Karpas-422 (cell line): Measurements from ENCODE around the gene RNF157. TPM values are rescaled to one million over a fixed set of nuclear protein-coding genes. Genes with fewer than 3 reads are reported as not detected.

Experiments used
- DNase-seq: peaks from one replicate; pipeline ENCODE4 v3.0.0-alpha.2; 2015
- H2AFZ ChIP-seq: fragments of 200-600 bp; sonication (generic); 2 replicates; pipeline ENCODE4 v1.6.1; 2014; ENCODE audit warnings: antibody characterized with exemption, low read length, mixed read lengths
- H3K27ac ChIP-seq: fragments of 200-600 bp; sonication (generic); 2 replicates; pipeline ENCODE4 v1.5.1; 2014; ENCODE audit warnings: mild to moderate bottlenecking, low read length, moderate library complexity
- H3K27me3 ChIP-seq: fragments of 200-600 bp; sonication (generic); 2 replicates; pipeline ENCODE4 v1.6.1; 2014; ENCODE audit warnings: low read length, mixed read lengths
- H3K36me3 ChIP-seq: fragments of 200-600 bp; sonication (generic); 2 replicates; pipeline ENCODE4 v1.6.1; 2014; ENCODE audit warnings: low read length, mixed read lengths; ENCODE audit not compliant: insufficient read depth
- H3K4me1 ChIP-seq: fragments of 200-600 bp; sonication (generic); 2 replicates; pipeline ENCODE4 v1.6.1; 2014; ENCODE audit warnings: mild to moderate bottlenecking, low read length, mixed read lengths
- H3K4me2 ChIP-seq: fragments of 200-600 bp; sonication (generic); 2 replicates; pipeline ENCODE4 v1.6.1; 2014; ENCODE audit warnings: low read length, low read depth, mild to moderate bottlenecking; ENCODE audit not compliant: poor library complexity, severe bottlenecking
- H3K4me3 ChIP-seq: fragments of 200-600 bp; sonication (generic); 2 replicates; pipeline ENCODE4 v1.5.1; 2014; ENCODE audit warnings: mild to moderate bottlenecking, antibody characterized with exemption, low read length, mixed read lengths
- H3K79me2 ChIP-seq: fragments of 200-600 bp; sonication (generic); 2 replicates; pipeline ENCODE4 v1.6.1; 2014; ENCODE audit warnings: mild to moderate bottlenecking, low read length, mixed read lengths
- H3K9ac ChIP-seq: fragments of 200-600 bp; sonication (generic); 2 replicates; pipeline ENCODE4 v1.6.0; 2014; ENCODE audit warnings: low read length
- H3K9me2 ChIP-seq: fragments of 200-600 bp; sonication (generic), shearing (Covaris generic); replicated peaks from 2 replicates; pipeline ENCODE4 v1.6.0; 2014; ENCODE audit warnings: mild to moderate bottlenecking, low read length, moderate library complexity; ENCODE audit not compliant: insufficient read depth
- H3K9me3 ChIP-seq: fragments of 300-700, 200-600 bp; sonication (generic); 2 replicates; pipeline ENCODE4 v1.6.1; 2014; ENCODE audit warnings: low read length, mixed read lengths
- H4K20me1 ChIP-seq: fragments of 200-600 bp; sonication (generic); 2 replicates; pipeline ENCODE4 v1.6.1; 2014; ENCODE audit warnings: mild to moderate bottlenecking, antibody characterized with exemption, low read length, low read depth; ENCODE audit not compliant: insufficient read depth
- total RNA-seq: library from RNA; depleted of rRNA; stranded (reverse); fragments of >200 nt; shearing (Covaris generic); gene quantifications from 2 replicates; pipeline ENCODE4 v1.2.3, GENCODE V29; 2014; ENCODE audit warnings: low replicate concordance

The RNF157 gene
- total RNA-seq, 1 experiment from 2014 or later = not detected

- H3K79me2 ChIP-seq = peaks cover 19% of the 10 kb centered on the region
- H3K27ac ChIP-seq = peak overlapping the region; percentile 8
- H3K4me3 ChIP-seq = peak overlapping the region; percentile 92
- no peaks in the 10 kb centered on the region for H3K9me2 ChIP-seq
- H3K4me2 ChIP-seq = peak overlapping the region; percentile 72
- peaks cover 57% of the 10 kb centered on the region for H3K4me1 ChIP-seq
- H3K9ac ChIP-seq = peak overlapping the region; percentile 92
- no peaks in the 10 kb centered on the region for H3K36me3 ChIP-seq
- no peak overlapping the region for H2AFZ ChIP-seq
- H3K9me3 ChIP-seq = no peaks in the 10 kb centered on the region
- H3K27me3 ChIP-seq = no peaks in the 10 kb centered on the region
- peak; percentile 51 for DNase-seq
- no peaks in the 10 kb centered on the region for H4K20me1 ChIP-seq
Observed at GRCh38 chr17:76266244-76266938, 26.1 kb upstream of the RNF157 start.

GRCh38 chr17:76265624-76266243 is 25.4 kb upstream of the RNF157 start:
- Histone ChIP-seq H3K4me2 (peak overlapping the region; percentile 72), H3K9me2 (no peaks in the 10 kb centered on the region), H3K27ac (no peak overlapping the region), H4K20me1 (no peaks in the 10 kb centered on the region), H2AFZ (no peak overlapping the region), H3K27me3 (no peaks in the 10 kb centered on the region), H3K9me3 (no peaks in the 10 kb centered on the region), H3K4me3 (peak overlapping the region; percentile 92), H3K79me2 (peaks cover 19% of the 10 kb centered on the region), H3K9ac (peak overlapping the region; percentile 92), H3K4me1 (peaks cover 55% of the 10 kb centered on the region), H3K36me3 (no peaks in the 10 kb centered on the region)
- DNase-seq = peak; percentile 71

GRCh38 chr17:76264755-76265623 is 24.7 kb upstream of the RNF157 start, which contains the start of gene UBALD2:
TSS of gene UBALD2 (plus strand) at chr17:76265348. CDS start at chr17:76265506, 158 bp downstream.
- H3K4me1 ChIP-seq = peaks cover 61% of the 10 kb centered on the region
- peak within 1 kb of the TSS; percentile 84 for H2AFZ ChIP-seq
- no peaks in the 10 kb centered on the region for H3K9me2 ChIP-seq
- H3K79me2 ChIP-seq = peaks cover 19% of the 10 kb centered on the region
- H3K36me3 ChIP-seq = no peaks in the 10 kb centered on the region
- H3K27ac ChIP-seq = peak within 1 kb of the TSS; percentile 80
- H3K4me3 ChIP-seq = peak within 1 kb of the TSS; percentile 92
- H3K4me2 ChIP-seq = peak within 1 kb of the TSS; percentile 87
- peak within 1 kb of the TSS; percentile 92 for H3K9ac ChIP-seq
- H4K20me1 ChIP-seq = no peaks in the 10 kb centered on the region
- DNase-seq = peak; percentile 99
- H3K9me3 ChIP-seq = no peaks in the 10 kb centered on the region
- H3K27me3 ChIP-seq = no peaks in the 10 kb centered on the region

GRCh38 chr17:76264425-76264754 is 24.1 kb upstream of the RNF157 start:
- H3K79me2 ChIP-seq = peaks cover 19% of the 10 kb centered on the region
- peak overlapping the region; percentile 87 for H3K4me2 ChIP-seq
- no peaks in the 10 kb centered on the region for H3K36me3 ChIP-seq
- H3K9me3 ChIP-seq = no peaks in the 10 kb centered on the region
- DNase-seq = no peak
- no peaks in the 10 kb centered on the region for H3K27me3 ChIP-seq
- H4K20me1 ChIP-seq = no peaks in the 10 kb centered on the region
- H3K9ac ChIP-seq = peak overlapping the region; percentile 62
- peaks cover 64% of the 10 kb centered on the region for H3K4me1 ChIP-seq
- no peaks in the 10 kb centered on the region for H3K9me2 ChIP-seq
- peak overlapping the region; percentile 84 for H2AFZ ChIP-seq
- H3K4me3 ChIP-seq = peak overlapping the region; percentile 58
- H3K27ac ChIP-seq = peak overlapping the region; percentile 80

- H3K4me1 ChIP-seq = peaks cover 64% of the 10 kb centered on the region
- DNase-seq = no peak
- peak overlapping the region; percentile 84; the same call in 1 of the 2 replicates for H2AFZ ChIP-seq
- no peaks in the 10 kb centered on the region for H3K9me3 ChIP-seq
- H3K27ac ChIP-seq = peak overlapping the region; percentile 80; the same call in 1 of the 2 replicates
- H3K9me2 ChIP-seq = no peaks in the 10 kb centered on the region
- H3K9ac ChIP-seq = peak overlapping the region; percentile 62
- peak overlapping the region; percentile 58; the same call in 1 of the 2 replicates for H3K4me3 ChIP-seq
- H4K20me1 ChIP-seq = no peaks in the 10 kb centered on the region
- peak overlapping the region; percentile 87 for H3K4me2 ChIP-seq
- no peaks in the 10 kb centered on the region for H3K36me3 ChIP-seq
- H3K27me3 ChIP-seq = no peaks in the 10 kb centered on the region
- peaks cover 19% of the 10 kb centered on the region for H3K79me2 ChIP-seq
Observed at GRCh38 chr17:76263896-76264295, 23.6 kb upstream of the RNF157 start.

- Histone ChIP-seq H3K4me1 (peaks cover 57% of the 10 kb centered on the region), H3K27ac (no peak overlapping the region)
Observed at GRCh38 chr17:76262732-76263344, 22.5 kb upstream of the RNF157 start.

GRCh38 chr17:76261421-76262215 is 21.3 kb upstream of the RNF157 start:
- Histone ChIP-seq H3K27ac (no peak overlapping the region), H3K9ac (no peak overlapping the region), H3K36me3 (no peaks in the 10 kb centered on the region), H3K9me3 (no peaks in the 10 kb centered on the region), H3K27me3 (no peaks in the 10 kb centered on the region), H2AFZ (peak overlapping the region; percentile 98; the same call in 1 of the 2 replicates), H3K4me1 (peaks cover 45% of the 10 kb centered on the region), H3K79me2 (peaks cover 9% of the 10 kb centered on the region), H3K4me3 (no peak overlapping the region), H4K20me1 (no peaks in the 10 kb centered on the region), H3K4me2 (no peak overlapping the region), H3K9me2 (no peaks in the 10 kb centered on the region)
- no peak for DNase-seq

More at GRCh38 chr17:76262732-76263344, 22.5 kb upstream of the RNF157 start:
- H3K9me3 ChIP-seq = no peaks in the 10 kb centered on the region
- no peaks in the 10 kb centered on the region for H3K9me2 ChIP-seq
- no peaks in the 10 kb centered on the region for H4K20me1 ChIP-seq
- peak; percentile 58 for DNase-seq
- peak overlapping the region; percentile 25 for H3K9ac ChIP-seq
- no peaks in the 10 kb centered on the region for H3K27me3 ChIP-seq
- H2AFZ ChIP-seq = peak overlapping the region; percentile 98
- peak overlapping the region; percentile 24 for H3K4me2 ChIP-seq
- H3K4me3 ChIP-seq = no peak overlapping the region
- H3K79me2 ChIP-seq = peaks cover 16% of the 10 kb centered on the region
- H3K36me3 ChIP-seq = no peaks in the 10 kb centered on the region
